IMR-90 (cell line): ENCODE measurements around the gene TCFL5. TPM values are rescaled to one million over a fixed set of nuclear protein-coding genes. Genes with fewer than 3 reads are reported as not detected.

Source experiments
- ATAC-seq: fragments of 200-7000 bp; cut with Tn5 transposase; 2 replicates; pipeline ENCODE4 v1.9.1; 2020; ENCODE audit warnings: low read depth, mild to moderate bottlenecking, moderate library complexity
- BruUV-seq: library from RNA; stranded (reverse); fragments of 400-500 nt; replicated peaks from 2 replicates; lab custom pipeline; 2021; lab: Mats Ljungman, UMichigan
- CTCF ChIA-PET: fragments of 300-600 bp; formaldehyde crosslinking; extraction: SDS; loops from one replicate; lab custom pipeline; 2021; ENCODE audit warnings: antibody characterized with exemption; lab: Yijun Ruan, JAX
- POLR2A ChIA-PET: fragments of 300-600 bp; sonication (Branson Sonifier 250); formaldehyde crosslinking; loops from one replicate; lab custom pipeline; 2022; ENCODE audit warnings: antibody characterized with exemption; ENCODE audit not compliant: unreplicated experiment; lab: Charles Lee
- DNase-seq: peaks from one replicate; pipeline ENCODE4 v3.0.0; 2013
- H2AFZ ChIP-seq: replicated peaks from 2 replicates; pipeline ENCODE3; 2013; ENCODE audit warnings: low read length, mild to moderate bottlenecking; ENCODE audit not compliant: poor library complexity
- H2AK5ac ChIP-seq: 2 replicates; pipeline ENCODE4 v1.6.1; 2013; ENCODE audit warnings: low read depth, low read length, inconsistent platforms
- H2AK9ac ChIP-seq: replicated peaks from 2 replicates; pipeline ENCODE3; 2013; ENCODE audit warnings: mild to moderate bottlenecking, low read depth, low read length, moderate library complexity; ENCODE audit not compliant: poor library complexity
- H2BK120ac ChIP-seq: 2 replicates; pipeline ENCODE4 v1.6.1; 2013; ENCODE audit warnings: low read depth, low read length, inconsistent platforms
- H2BK15ac ChIP-seq: 3 replicates; pipeline ENCODE4 v1.6.1; 2013; ENCODE audit warnings: low read depth, low read length, inconsistent platforms
- H2BK20ac ChIP-seq: 2 replicates; pipeline ENCODE4 v1.6.1; 2013; ENCODE audit warnings: low read depth, mild to moderate bottlenecking, inconsistent platforms, low read length, moderate library complexity
- H2BK5ac ChIP-seq: 2 replicates; pipeline ENCODE4 v1.6.1; 2013; ENCODE audit warnings: mild to moderate bottlenecking, low read depth, low read length, inconsistent platforms; ENCODE audit not compliant: poor library complexity, severe bottlenecking
- H3K14ac ChIP-seq: replicated peaks from 2 replicates; pipeline ENCODE4 v1.6.1; 2013; ENCODE audit warnings: low read depth, low read length, inconsistent platforms
- H3K18ac ChIP-seq: 2 replicates; pipeline ENCODE4 v1.6.1; 2013; ENCODE audit warnings: low read depth, low read length, control low read depth
- H3K23ac ChIP-seq: 2 replicates; pipeline ENCODE4 v1.6.1; 2013; ENCODE audit warnings: low read depth, low read length, inconsistent platforms
- H3K27ac ChIP-seq: 2 replicates; pipeline ENCODE4 v1.5.1; 2013; ENCODE audit warnings: mild to moderate bottlenecking, control low read depth, low read length; ENCODE audit not compliant: insufficient read depth
- H3K27me3 ChIP-seq: 2 replicates; pipeline ENCODE4 v1.6.1; 2013; ENCODE audit warnings: low read length; ENCODE audit not compliant: control insufficient read depth, insufficient read depth
- H3K36me3 ChIP-seq: 2 replicates; pipeline ENCODE4 v1.6.1; 2013; ENCODE audit warnings: low read length, mixed read lengths; ENCODE audit not compliant: control insufficient read depth, insufficient read depth
- H3K4ac ChIP-seq: 2 replicates; pipeline ENCODE4 v1.6.1; 2013; ENCODE audit warnings: low read depth, low read length, inconsistent platforms
- H3K4me1 ChIP-seq: 2 replicates; pipeline ENCODE4 v1.6.1; 2013; ENCODE audit warnings: low read length, mixed read lengths; ENCODE audit not compliant: control insufficient read depth, insufficient read depth
- H3K4me2 ChIP-seq: 2 replicates; pipeline ENCODE4 v1.6.1; 2013; ENCODE audit warnings: low read depth, mild to moderate bottlenecking, control low read depth, low read length, moderate library complexity
- H3K4me3 ChIP-seq: 2 replicates; pipeline ENCODE4 v1.5.1; 2013; ENCODE audit warnings: low read depth, mild to moderate bottlenecking, control low read depth, low read length, moderate library complexity; ENCODE audit not compliant: insufficient read depth
- H3K56ac ChIP-seq: 2 replicates; pipeline ENCODE4 v1.6.1; 2013; ENCODE audit warnings: low read length, inconsistent platforms; ENCODE audit not compliant: insufficient read depth; ENCODE audit errors: extremely low read depth
- H3K79me1 ChIP-seq, 2 experiments: 2 replicates each; pipeline ENCODE4 v1.6.1; 2013; ENCODE audit warnings: low read length in 2 of 2, inconsistent platforms in 1 of 2, low read depth in 1 of 2
- H3K9ac ChIP-seq: 2 replicates; pipeline ENCODE4 v1.6.1; 2013; ENCODE audit warnings: low read depth, low read length, control low read depth
- H3K9me1 ChIP-seq: 2 replicates; pipeline ENCODE4 v1.6.1; 2013; ENCODE audit warnings: low read length, inconsistent platforms; ENCODE audit not compliant: insufficient read depth
- H3K9me3 ChIP-seq: 2 replicates; pipeline ENCODE4 v1.6.1; 2013; ENCODE audit warnings: low read length; ENCODE audit not compliant: control insufficient read depth, insufficient read depth
- H4K20me1 ChIP-seq: 2 replicates; pipeline ENCODE4 v1.6.1; 2013; ENCODE audit warnings: low read length, inconsistent platforms; ENCODE audit not compliant: insufficient read depth
- H4K5ac ChIP-seq: 2 replicates; pipeline ENCODE4 v1.6.1; 2013; ENCODE audit warnings: mild to moderate bottlenecking, low read depth, low read length, control low read depth
- H4K8ac ChIP-seq, 2 experiments: 2 replicates each; pipeline ENCODE4 v1.6.1; 2013; ENCODE audit warnings: low read depth in 2 of 2, low read length in 2 of 2, control low read depth in 1 of 2, inconsistent platforms in 1 of 2
- H4K91ac ChIP-seq: 2 replicates; pipeline ENCODE4 v1.6.1; 2013; ENCODE audit warnings: low read depth, low read length, inconsistent platforms; ENCODE audit not compliant: insufficient read depth
- CEBPB ChIP-seq: IDR thresholded peaks from 2 replicates; pipeline ENCODE4 v1.6.1; 2012; ENCODE audit warnings: low read depth, low read length, improper control_type of control experiment
- WGBS, 2 experiments: methylation state at CpG; one replicate each; pipeline versions ENCODE4 v1.1.5 to v1.1.7; 2013; ENCODE audit warnings: missing lambda C conversion rate in 2 of 2; ENCODE audit not compliant: insufficient read length in 1 of 2; ENCODE audit errors: extremely low coverage in 2 of 2; 5-methylcytosine and 5-hydroxymethylcytosine counted together
- dilution Hi-C: fragments of 300-500 bp; cut with HindIII; formaldehyde crosslinking; loops from one replicate; pipeline ENCODE4 v1.14.3; 2018; ENCODE audit warnings: low sequenced_read_pairs; ENCODE audit not compliant: unreplicated experiment
- in situ Hi-C: fragments of 300-500 bp; cut with MboI; formaldehyde crosslinking; loops from 3 replicates; pipeline ENCODE4 v1.14.3; 2019; ENCODE audit warnings: low sequenced_read_pairs, inconsistent platforms, mixed read lengths
- intact Hi-C: fragments of 100-400 bp; cut with micrococcal nuclease; formaldehyde crosslinking; loops from 2 replicates; pipeline ENCODE4 v1.10.0; 2022
- polyA plus RNA-seq, 3 experiments: library from polyadenylated mRNA; depleted of rRNA; stranded (reverse); fragments of >200 nt; gene quantifications; 2 replicates each; pipeline ENCODE4 v1.2.3, GENCODE V29; 2012; ENCODE audit warnings: low replicate concordance in 1 of 3
- total RNA-seq: library from RNA; depleted of rRNA; stranded (reverse); fragments of >200 nt; gene quantifications from 2 replicates; pipeline ENCODE4 v1.2.3, GENCODE V29; 2012

TCFL5 gene
- total and polyA plus RNA-seq, 2 of the 4 experiments (the other 2 are of a cell fraction): 6.0 to 8.2 TPM

- CTCF ChIA-PET: interaction anchor here (0.5 to 3.6 kb wide), 5 partner anchors 8 to 79 kb away, joined by 3 to 12 read pairs (median 5); no protein-coding TSS in a partner anchor
- no peak overlapping the region for H4K91ac ChIP-seq
- no peak overlapping the region for H2BK15ac ChIP-seq
- no peak overlapping the region; a peak in 1 of 4 replicates for H4K8ac ChIP-seq
- no peak overlapping the region for H2BK20ac ChIP-seq
- no peak overlapping the region for H2BK120ac ChIP-seq
- no peak overlapping the region for H3K9ac ChIP-seq
- no peak overlapping the region for H2AFZ ChIP-seq
- H3K4ac ChIP-seq: no peak overlapping the region
- no peak overlapping the region for H3K4me3 ChIP-seq
- BruUV-seq: no TSS peak
- no peak overlapping the region for H2AK5ac ChIP-seq
- no peak for DNase-seq
- POLR2A ChIA-PET: interaction anchor here (0.5 to 1.1 kb wide), 2 partner anchors 13 to 96 kb away, joined by 4 read pairs; partner anchors contain the start of gene TCFL5
- H4K5ac ChIP-seq: no peak overlapping the region
- dilution Hi-C loops: no loop called here
- H4K20me1 ChIP-seq: no peaks in the 10 kb centered on the region
- no peak overlapping the region for H3K4me2 ChIP-seq
- no peaks in the 10 kb centered on the region; the same call in 1 of the 2 replicates for H3K9me1 ChIP-seq
- no peak for TF ChIP-seq CEBPB
- no peaks in the 10 kb centered on the region for H3K9me3 ChIP-seq
- H3K27ac ChIP-seq: no peak overlapping the region
- H2AK9ac ChIP-seq: no peak overlapping the region
- in situ Hi-C loops: loop anchor here (10.0 kb wide), 1 partner anchor 140 kb away; no protein-coding TSS in a partner anchor
- no peak overlapping the region for H3K18ac ChIP-seq
- no peaks in the 10 kb centered on the region; the same call in 1 of the 2 replicates for H3K36me3 ChIP-seq
- peaks cover 7% of the 10 kb centered on the region; the same call in 1 of the 2 replicates for H3K4me1 ChIP-seq
- 0 out of 2 replicates have a peak, but pooled peaks cover 2% of the 10 kb centered on the region for H3K27me3 ChIP-seq
- no peak overlapping the region for H3K14ac ChIP-seq
- no peaks in the 10 kb centered on the region for H3K79me1 ChIP-seq
- ATAC-seq: no peak
- H3K56ac ChIP-seq: no peak overlapping the region
- no CpG with 5 or more reads among the region's 14 CpGs for WGBS, 2 experiments
- intact Hi-C loops: no loop called here
- H2BK5ac ChIP-seq: no peak overlapping the region
- H3K23ac ChIP-seq: no peak overlapping the region
These were observed 13.3 kb upstream of the TCFL5 start for GRCh38 chr20:62874964-62875344.
